Thoracic aorta (tissue), 2 donors: ENCODE data around the gene THEMIS2. TPM values are rescaled to one million over a fixed set of nuclear protein-coding genes. Genes with fewer than 3 reads are reported as not detected.
A peak's percentile ranks its signal among the peaks of the same experiment; 100 is the strongest.

ENCODE experiments used
- ATAC-seq: fragments of 150-250 bp; one replicate; pipeline ENCODE4 v1.8.0; 2017; ENCODE audit warnings: low read depth; ENCODE audit not compliant: insufficient number of reproducible peaks, low FRiP score
- DNase-seq: peaks from one replicate; pipeline ENCODE4 v3.0.0-alpha.2; 2020; ENCODE audit warnings: low spot score
- H3K27ac ChIP-seq, 2 donors: fragments of 200-600 bp; sonication (generic); 1 replicate in 1 of 2; 2 replicates in 1 of 2; pipeline ENCODE4 v1.5.1; 2016; ENCODE audit warnings: mild to moderate bottlenecking in 2 of 2, moderate library complexity in 2 of 2
- H3K27me3 ChIP-seq: fragments of 200-600 bp; sonication (generic); replicated peaks from 2 replicates; pipeline ENCODE4 v1.6.0; 2016; ENCODE audit warnings: mild to moderate bottlenecking; ENCODE audit not compliant: insufficient read depth
- H3K36me3 ChIP-seq: fragments of 200-600 bp; sonication (generic); one replicate; pipeline ENCODE4 v1.5.1; 2016
- H3K4me1 ChIP-seq, 2 donors: fragments of 200-600 bp; sonication (generic); 1 replicate in 1 of 2; 2 replicates in 1 of 2; pipeline versions ENCODE4 v1.5.1 to v1.6.0; 2016; ENCODE audit warnings: low read depth in 2 of 2, mild to moderate bottlenecking in 1 of 2; ENCODE audit not compliant: control insufficient read depth in 1 of 2
- H3K4me3 ChIP-seq: fragments of 200-600 bp; sonication (generic); 2 replicates; pipeline ENCODE4 v1.5.1; 2016; ENCODE audit warnings: mild to moderate bottlenecking
- H3K9me3 ChIP-seq: fragments of 200-600 bp; sonication (generic); 2 replicates; pipeline ENCODE4 v1.5.1; 2016
- CTCF ChIP-seq: fragments of 200-600 bp; sonication (generic); IDR thresholded peaks from one replicate; pipeline ENCODE4 v1.5.1; 2019; ENCODE audit warnings: antibody characterized with exemption
- total RNA-seq, 2 donors: library from RNA; depleted of rRNA; stranded (reverse); fragments of >200 nt; gene quantifications; one replicate each; pipeline versions ENCODE4 v1.1.0 to v1.2.3, GENCODE V29; 2016

THEMIS2 gene
- total RNA-seq, 2 donors from 2014 or later = 46.2 to 119 TPM

DNA sequence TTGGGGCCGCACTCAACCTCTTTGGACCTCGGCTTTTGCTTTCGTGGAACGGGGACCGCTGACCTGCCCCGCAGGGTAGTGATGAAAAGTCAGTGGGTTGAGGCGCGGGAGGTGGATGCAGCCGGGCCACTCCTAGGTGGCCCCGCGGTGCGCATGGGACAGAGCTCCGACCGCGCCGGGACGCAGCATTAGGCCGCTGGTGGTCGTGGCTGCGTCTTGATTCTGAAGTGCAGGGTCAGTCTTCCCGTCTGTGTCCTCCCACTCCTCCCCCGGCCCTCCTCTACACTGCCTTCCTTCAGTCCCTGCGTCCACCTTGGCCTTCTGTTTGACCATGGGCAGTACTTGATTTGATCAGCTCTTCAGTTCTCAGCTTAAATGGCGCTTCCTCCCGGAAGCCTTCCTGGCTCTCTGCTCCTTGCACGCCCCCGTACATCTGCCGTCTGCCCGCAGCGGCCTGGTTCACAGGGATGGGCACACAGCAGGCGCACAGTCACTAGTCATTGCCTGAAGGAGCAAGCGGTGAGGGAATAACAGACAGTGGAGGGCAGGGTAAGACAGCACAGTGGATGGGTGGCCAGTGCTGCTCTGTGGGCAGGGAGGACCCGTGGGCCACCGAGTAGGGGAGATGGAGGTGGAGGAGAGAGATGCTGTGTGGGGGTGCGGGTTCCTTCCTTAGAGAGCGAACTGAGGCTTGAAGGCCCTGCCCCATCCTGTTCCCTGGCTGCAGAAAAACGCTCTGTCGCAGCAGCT, 633 bp downstream of the THEMIS2 start:
- H3K4me1 ChIP-seq = peaks cover 0 to 8% of the 10 kb centered on the region in 2 donors
- H3K4me3 ChIP-seq = peak overlapping the region; percentile 85
- H3K27me3 ChIP-seq = no peaks in the 10 kb centered on the region
- no peak for TF ChIP-seq CTCF
- no peaks in the 10 kb centered on the region for H3K36me3 ChIP-seq
- no peak for DNase-seq
- H3K9me3 ChIP-seq = no peaks in the 10 kb centered on the region
- no peak for ATAC-seq
- peak overlapping the region in 1 of 2 donors; percentile 56 for H3K27ac ChIP-seq

GRCh38 chr1:27873671-27874384, 1.5 kb downstream of the THEMIS2 start:
- Histone ChIP-seq H3K27me3 (no peaks in the 10 kb centered on the region), H3K4me3 (peak overlapping the region; percentile 85), H3K36me3 (no peaks in the 10 kb centered on the region), H3K4me1 (peaks cover 0 to 8% of the 10 kb centered on the region in 2 donors), H3K9me3 (no peaks in the 10 kb centered on the region), H3K27ac (peak overlapping the region in 1 of 2 donors; percentile 63)
- ATAC-seq = no peak
- DNase-seq = no peak
- no peak for TF ChIP-seq CTCF

- peaks cover 0 to 8% of the 10 kb centered on the region in 2 donors for H3K4me1 ChIP-seq
- no peak overlapping the region for H3K4me3 ChIP-seq
- H3K27ac ChIP-seq = peak overlapping the region in 1 of 2 donors; percentile 40
- no peak for DNase-seq
- no peak for TF ChIP-seq CTCF
- H3K9me3 ChIP-seq = no peaks in the 10 kb centered on the region
- H3K36me3 ChIP-seq = no peaks in the 10 kb centered on the region
- no peaks in the 10 kb centered on the region for H3K27me3 ChIP-seq
- ATAC-seq = no peak
These were observed 4.2 kb downstream of the THEMIS2 start for GRCh38 chr1:27876341-27877114.

GRCh38 chr1:27877115-27877416, 4.7 kb downstream of the THEMIS2 start:
- Histone ChIP-seq H3K4me3 (no peak overlapping the region), H3K27ac (no peak overlapping the region), H3K4me1 (peaks cover 0 to 8% of the 10 kb centered on the region in 2 donors), H3K9me3 (no peaks in the 10 kb centered on the region), H3K27me3 (no peaks in the 10 kb centered on the region), H3K36me3 (no peaks in the 10 kb centered on the region)
- ATAC-seq (no peak), DNase-seq (no peak)
- TF ChIP-seq CTCF = no peak

DNA sequence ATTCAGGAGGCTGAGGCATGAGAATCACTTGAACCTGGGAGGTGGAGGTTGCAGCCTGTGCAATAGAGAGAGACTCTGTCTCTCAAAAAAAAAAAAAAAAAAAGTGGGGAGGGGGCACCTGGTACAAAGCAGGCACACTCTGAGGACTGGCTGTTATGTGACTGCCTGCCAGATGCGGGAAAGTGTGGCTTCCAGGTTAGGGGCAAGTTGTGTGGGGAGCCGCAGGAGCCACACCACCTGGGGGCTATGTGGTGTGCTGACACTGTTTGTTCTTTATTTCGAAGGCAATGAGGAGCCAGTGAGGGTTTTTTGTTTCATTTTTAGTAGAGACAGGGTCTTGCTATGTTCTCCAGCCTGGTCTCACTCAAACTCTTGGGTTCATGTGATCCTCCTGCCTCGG, 5.7 kb downstream of the THEMIS2 start:
- no peak for ATAC-seq
- Histone ChIP-seq H3K27me3 (no peaks in the 10 kb centered on the region), H3K4me3 (no peak overlapping the region), H3K36me3 (no peaks in the 10 kb centered on the region), H3K9me3 (no peaks in the 10 kb centered on the region), H3K4me1 (peaks cover 0 to 2% of the 10 kb centered on the region in 2 donors), H3K27ac (no peak overlapping the region)
- no peak for TF ChIP-seq CTCF
- no peak for DNase-seq
